ENCODE results near the gene TMEM30B. TPM values are rescaled to one million over a fixed set of nuclear protein-coding genes. Genes with fewer than 3 reads are reported as not detected.
"Not testable (repeated sequence)": the region's sequence is repeated elsewhere in the genome, so short reads cannot be mapped to it uniquely, and the experiment has no call there.

The TMEM30B gene
- total RNA-seq, 4 donors from 2014 or later: 32.7 to 42.0 (median 36.8) TPM

DNA sequence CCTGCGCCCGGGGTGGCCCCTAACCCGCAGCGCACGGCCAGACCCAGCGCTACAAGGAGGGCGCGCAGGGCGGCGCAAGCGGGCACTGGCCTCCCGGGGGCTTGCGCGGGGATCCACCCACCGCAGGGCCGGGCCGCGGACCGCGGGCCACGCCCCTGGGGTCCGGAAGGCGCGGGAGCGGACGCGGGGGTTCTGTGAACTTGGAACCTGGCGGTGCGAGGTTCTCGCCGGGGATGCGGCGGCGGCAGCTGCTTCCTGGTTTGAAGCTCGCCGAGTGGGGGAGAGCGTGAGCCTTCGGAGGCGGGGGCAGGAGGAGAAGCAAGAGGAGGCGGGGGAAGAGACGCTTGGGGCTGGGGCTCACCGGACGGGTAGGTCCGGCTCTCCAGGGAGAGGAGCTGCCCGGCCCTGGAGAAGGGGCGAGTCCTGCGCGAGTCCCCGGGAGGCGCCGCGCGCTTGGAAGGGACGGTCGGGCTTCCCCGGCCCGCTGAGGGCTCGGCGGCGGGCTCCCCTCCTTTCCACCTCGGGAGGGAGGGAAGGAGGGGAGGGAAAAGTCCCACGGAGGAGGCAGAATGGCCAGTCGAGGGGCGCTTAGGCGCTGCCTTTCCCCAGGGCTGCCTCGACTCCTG is 40.4 kb upstream of the TMEM30B start, which contains the start of gene PRKCH:
TSS of gene PRKCH (plus strand) at position 195 of the 626 bp plus-strand sequence. CDS start 523 bp downstream, outside the sequence.
- peak; percentile 91 to 93 for DNase-seq (ENCODE audit: low spot score in 2 of 2)
- TF ChIP-seq EP300 (IDR thresholded peaks at IDR 0.05) (no peak), POLR2A (IDR thresholded peaks at IDR 0.05) (peak in 1 of 2 donors; percentile 23)
- TF ChIP-seq, protein P1, sequence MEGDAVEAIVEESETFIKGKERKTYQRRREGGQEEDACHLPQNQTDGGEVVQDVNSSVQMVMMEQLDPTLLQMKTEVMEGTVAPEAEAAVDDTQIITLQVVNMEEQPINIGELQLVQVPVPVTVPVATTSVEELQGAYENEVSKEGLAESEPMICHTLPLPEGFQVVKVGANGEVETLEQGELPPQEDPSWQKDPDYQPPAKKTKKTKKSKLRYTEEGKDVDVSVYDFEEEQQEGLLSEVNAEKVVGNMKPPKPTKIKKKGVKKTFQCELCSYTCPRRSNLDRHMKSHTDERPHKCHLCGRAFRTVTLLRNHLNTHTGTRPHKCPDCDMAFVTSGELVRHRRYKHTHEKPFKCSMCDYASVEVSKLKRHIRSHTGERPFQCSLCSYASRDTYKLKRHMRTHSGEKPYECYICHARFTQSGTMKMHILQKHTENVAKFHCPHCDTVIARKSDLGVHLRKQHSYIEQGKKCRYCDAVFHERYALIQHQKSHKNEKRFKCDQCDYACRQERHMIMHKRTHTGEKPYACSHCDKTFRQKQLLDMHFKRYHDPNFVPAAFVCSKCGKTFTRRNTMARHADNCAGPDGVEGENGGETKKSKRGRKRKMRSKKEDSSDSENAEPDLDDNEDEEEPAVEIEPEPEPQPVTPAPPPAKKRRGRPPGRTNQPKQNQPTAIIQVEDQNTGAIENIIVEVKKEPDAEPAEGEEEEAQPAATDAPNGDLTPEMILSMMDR (IDR thresholded peaks at IDR 0.05): peak in 1 of 2 donors; percentile 18
- peak within 1 kb of the TSS; percentile 94 for H3K27ac ChIP-seq
- H3K27me3 ChIP-seq: peaks cover 3% of the 10 kb centered on the region
- H3K9me3 ChIP-seq: no peaks in the 10 kb centered on the region
- H3K4me3 ChIP-seq: peak within 1 kb of the TSS; percentile 90
- WGBS: 0% methylated on average over 33 of the region's 66 CpGs
- H3K36me3 ChIP-seq: no peaks in the 10 kb centered on the region
- H3K4me1 ChIP-seq: peaks cover 14% of the 10 kb centered on the region

DNA sequence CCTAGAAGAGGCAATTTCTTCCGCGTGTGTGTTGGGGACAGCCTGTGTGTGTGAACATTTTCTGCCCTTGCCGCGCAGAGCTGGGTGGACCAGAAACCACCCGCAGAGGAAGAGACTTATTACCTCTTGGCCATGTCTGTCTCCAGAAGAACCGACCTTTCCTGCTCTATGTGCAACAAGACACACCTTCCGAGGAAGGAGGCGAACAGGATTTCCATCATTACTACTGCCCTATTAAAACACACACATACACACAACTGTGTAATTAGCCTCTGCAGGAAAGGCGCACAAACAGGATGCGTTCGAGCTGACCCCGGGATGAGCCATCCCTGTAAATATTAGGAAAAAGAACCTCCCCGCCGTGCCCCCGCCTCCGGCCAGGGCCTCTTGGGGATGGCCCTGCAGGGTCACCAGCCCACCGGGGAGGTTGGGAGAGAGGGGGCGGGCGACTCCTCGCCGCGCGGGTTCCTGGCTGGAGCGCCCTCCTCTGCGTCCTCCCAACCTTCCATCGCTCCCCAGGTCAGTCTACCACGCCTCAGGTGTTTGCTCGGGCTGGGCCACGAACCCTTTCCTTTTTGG is 39.8 kb upstream of the TMEM30B start:
- H3K27ac ChIP-seq: peak overlapping the region; percentile 94
- H3K36me3 ChIP-seq: no peaks in the 10 kb centered on the region
- H3K4me3 ChIP-seq: peak overlapping the region; percentile 90
- H3K9me3 ChIP-seq: no peaks in the 10 kb centered on the region
- H3K27me3 ChIP-seq: peaks cover 3% of the 10 kb centered on the region
- TF ChIP-seq, protein P1 (IDR thresholded peaks at IDR 0.05): no peak
- TF ChIP-seq EP300 (IDR thresholded peaks at IDR 0.05) (no peak), POLR2AphosphoS5 (IDR thresholded peaks at IDR 0.05) (no peak), POLR2A (IDR thresholded peaks at IDR 0.05) (no peak)
- peaks cover 13% of the 10 kb centered on the region for H3K4me1 ChIP-seq
- WGBS: 40% methylated on average over 11 of the region's 29 CpGs
- DNase-seq (ENCODE audit: low spot score in 2 of 2): no peak

DNA sequence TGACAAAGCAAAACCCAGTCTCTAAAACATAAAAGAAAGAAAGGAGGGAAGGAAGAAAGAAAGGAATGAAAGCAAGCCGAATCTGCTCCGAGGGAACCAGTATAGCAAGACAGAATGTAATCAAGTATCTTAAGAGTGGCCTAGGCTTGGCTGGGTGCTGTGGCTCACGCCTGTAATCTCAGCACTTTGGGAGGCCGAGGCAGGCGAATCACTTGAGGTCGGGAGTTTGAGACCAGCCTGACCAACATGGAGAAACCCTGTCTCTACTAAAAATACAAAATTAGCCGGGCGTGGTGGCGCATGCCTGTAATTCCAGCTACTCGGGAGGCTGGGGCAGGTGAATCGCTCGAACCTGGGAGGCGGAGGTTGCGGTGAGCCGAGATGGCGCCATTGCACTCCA is 39.0 kb upstream of the TMEM30B start:
- WGBS: 89% methylated on average over 16 of the region's 16 CpGs
- not testable (repeated sequence) for H3K27ac ChIP-seq; DNase-seq (ENCODE audit: low spot score in 2 of 2)

DNA sequence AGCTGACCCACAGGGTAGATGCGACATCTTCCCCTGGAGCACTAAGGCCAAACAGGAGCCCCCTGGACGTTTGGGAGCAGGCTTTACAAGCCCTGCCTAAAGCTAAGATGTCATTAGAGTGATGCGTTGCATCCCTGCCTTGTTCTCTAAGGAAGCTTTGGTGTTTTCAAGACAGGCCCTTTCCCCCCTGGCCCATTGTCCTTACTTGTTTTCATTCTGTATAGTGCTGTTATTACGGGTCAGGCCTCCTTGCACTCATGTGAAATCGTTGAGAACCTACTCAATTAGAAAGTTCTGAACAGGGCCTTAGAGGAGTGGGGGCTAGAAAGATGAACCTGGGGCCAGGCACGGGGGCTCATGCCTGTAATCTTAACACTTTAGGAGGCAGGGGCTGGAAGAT is 38.6 kb upstream of the TMEM30B start:
- H3K9me3 ChIP-seq: no peaks in the 10 kb centered on the region
- H3K27me3 ChIP-seq: peaks cover 3% of the 10 kb centered on the region
- DNase-seq (ENCODE audit: low spot score in 2 of 2): no peak
- TF ChIP-seq, protein P1 (IDR thresholded peaks at IDR 0.05): no peak
- no peak for TF ChIP-seq POLR2AphosphoS5 (IDR thresholded peaks at IDR 0.05)
- TF ChIP-seq EP300 (IDR thresholded peaks at IDR 0.05): no peak
- no peak for TF ChIP-seq POLR2A (IDR thresholded peaks at IDR 0.05)
- 67% methylated on average over 6 of the region's 6 CpGs for WGBS
- no peak overlapping the region for H3K27ac ChIP-seq
- H3K4me3 ChIP-seq: no peak overlapping the region
- no peaks in the 10 kb centered on the region for H3K36me3 ChIP-seq
- peaks cover 13% of the 10 kb centered on the region for H3K4me1 ChIP-seq

More for the DNA sequence above, 39.0 kb upstream of the TMEM30B start:
- H3K27me3 ChIP-seq, H3K36me3 ChIP-seq, H3K4me3 ChIP-seq, H3K9me3 ChIP-seq: not testable (repeated sequence)
- H3K4me1 ChIP-seq: peaks cover 13% of the 10 kb centered on the region

DNA sequence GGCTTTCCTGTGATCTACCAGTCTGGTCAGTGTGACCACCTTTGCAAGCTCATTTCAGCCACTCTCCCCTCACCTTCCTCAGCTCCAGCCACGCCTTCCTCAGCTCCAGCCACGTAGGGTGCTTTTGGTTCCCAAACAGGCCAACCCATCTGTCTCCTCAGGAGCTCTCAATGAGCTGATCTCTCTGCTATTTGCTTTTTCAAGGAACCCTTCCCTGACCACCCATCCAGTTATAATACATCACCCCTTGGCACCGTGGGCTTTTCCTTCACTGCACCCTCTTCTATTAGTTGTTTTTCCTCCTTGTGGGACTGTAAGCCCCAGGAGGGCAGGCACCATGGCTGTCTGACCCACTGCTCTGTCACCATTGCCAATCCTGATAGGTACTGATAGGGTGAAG is 37.9 kb upstream of the TMEM30B start:
- WGBS: 87% methylated on average over 3 of the region's 3 CpGs
- H3K27me3 ChIP-seq: peaks cover 3% of the 10 kb centered on the region
- H3K27ac ChIP-seq: no peak overlapping the region
- H3K4me1 ChIP-seq: peaks cover 13% of the 10 kb centered on the region
- TF ChIP-seq POLR2A (IDR thresholded peaks at IDR 0.05) (no peak), POLR2AphosphoS5 (IDR thresholded peaks at IDR 0.05) (no peak), EP300 (IDR thresholded peaks at IDR 0.05) (no peak)
- TF ChIP-seq, protein P1 (IDR thresholded peaks at IDR 0.05): no peak
- DNase-seq (ENCODE audit: low spot score in 2 of 2): no peak
- H3K9me3 ChIP-seq: no peaks in the 10 kb centered on the region
- no peak overlapping the region for H3K4me3 ChIP-seq
- no peaks in the 10 kb centered on the region for H3K36me3 ChIP-seq

Measured in suprapubic skin (tissue), 4 donors.